Neural cell (in vitro differentiated cells): Measurements from ENCODE around the gene RECK. TPM values are rescaled to one million over a fixed set of nuclear protein-coding genes. Genes with fewer than 3 reads are reported as not detected.

Source experiments
- H2AFZ ChIP-seq: fragments of 200-600, 300-800 bp; sonication (generic), shearing (Covaris generic); 2 replicates; pipeline ENCODE4 v1.6.0; 2014; ENCODE audit warnings: low read depth, mild to moderate bottlenecking, antibody characterized with exemption, low read length, moderate library complexity
- H3F3A ChIP-seq: fragments of 200-600 bp; shearing (Covaris generic); 2 replicates; pipeline ENCODE4 v1.6.1; 2016; ENCODE audit warnings: mild to moderate bottlenecking, moderate library complexity, mixed read lengths, antibody characterized with exemption, low read length; ENCODE audit not compliant: insufficient read depth, poor library complexity, severe bottlenecking
- H3K27ac ChIP-seq: fragments of 200-600, 300-800 bp; sonication (generic), shearing (Covaris generic); 2 replicates; pipeline ENCODE4 v1.5.1; 2014; ENCODE audit warnings: mild to moderate bottlenecking, low read length, moderate library complexity
- H3K27me3 ChIP-seq: fragments of 300-800, 200-600 bp; sonication (generic), shearing (Covaris generic); 2 replicates; pipeline ENCODE4 v1.6.0; 2014; ENCODE audit warnings: mild to moderate bottlenecking, low read depth, low read length, moderate library complexity; ENCODE audit not compliant: insufficient read depth
- H3K36me3 ChIP-seq: fragments of 300-800, 200-600 bp; sonication (generic), shearing (Covaris generic); 2 replicates; pipeline ENCODE4 v1.5.1; 2014; ENCODE audit warnings: mild to moderate bottlenecking, antibody characterized with exemption, low read length, moderate library complexity; ENCODE audit not compliant: insufficient read depth
- H3K4me2 ChIP-seq: fragments of 300-800, 200-600 bp; sonication (generic), shearing (Covaris generic); 2 replicates; pipeline ENCODE4 v1.6.0; 2014; ENCODE audit warnings: mild to moderate bottlenecking, low read length
- H3K4me3 ChIP-seq: fragments of 300-800, 200-600 bp; sonication (generic), shearing (Covaris generic); 2 replicates; pipeline ENCODE4 v1.5.1; 2014; ENCODE audit warnings: mild to moderate bottlenecking, low read length, moderate library complexity
- H3K79me2 ChIP-seq: fragments of 200-600 bp; shearing (Covaris generic); replicated peaks from 2 replicates; pipeline ENCODE4 v1.6.0; 2014; ENCODE audit warnings: mild to moderate bottlenecking, low read length, moderate library complexity; ENCODE audit not compliant: insufficient read depth
- H3K9ac ChIP-seq: fragments of 300-800, 200-600 bp; sonication (generic), shearing (Covaris generic); 2 replicates; pipeline ENCODE4 v1.6.1; 2016; ENCODE audit warnings: mild to moderate bottlenecking, low read length, mixed read lengths
- H3K9me2 ChIP-seq: fragments of 200-600 bp; shearing (Covaris generic); 2 replicates; pipeline ENCODE4 v1.6.1; 2016; ENCODE audit warnings: mild to moderate bottlenecking, low read length, mixed read lengths; ENCODE audit not compliant: insufficient read depth
- H3K9me3 ChIP-seq: fragments of 200-600, 300-800 bp; sonication (generic), shearing (Covaris generic); 2 replicates; pipeline ENCODE4 v1.6.1; 2016; ENCODE audit warnings: mild to moderate bottlenecking, mixed run types, low read length, moderate library complexity, mixed read lengths
- H4K20me1 ChIP-seq: fragments of 200-600 bp; shearing (Covaris generic); 2 replicates; pipeline ENCODE4 v1.6.1; 2016; ENCODE audit warnings: mild to moderate bottlenecking, mixed run types; ENCODE audit not compliant: insufficient read depth
- EP300 ChIP-seq: fragments of 450-650 bp; conservative IDR thresholded peaks from 2 replicates; pipeline ENCODE4 v1.6.1; 2014; ENCODE audit warnings: antibody characterized with exemption, mild to moderate bottlenecking, moderate library complexity; ENCODE audit not compliant: poor library complexity, severe bottlenecking
- EZH2 ChIP-seq: fragments of 200-600, 300-800 bp; shearing (Covaris generic), sonication (generic); IDR thresholded peaks from 2 replicates; pipeline ENCODE4 v1.6.1; 2014; ENCODE audit warnings: antibody characterized with exemption, low read length, borderline replicate concordance, mild to moderate bottlenecking; ENCODE audit not compliant: insufficient read depth, poor library complexity, severe bottlenecking
- MXI1 ChIP-seq: fragments of 450-650 bp; conservative IDR thresholded peaks from 2 replicates; pipeline ENCODE4 v1.6.1; 2014; ENCODE audit warnings: antibody characterized with exemption, mild to moderate bottlenecking; ENCODE audit not compliant: poor library complexity, severe bottlenecking
- POLR2AphosphoS5 ChIP-seq: IDR thresholded peaks from 2 replicates; pipeline ENCODE4 v1.6.1; 2012
- RAD21 ChIP-seq: fragments of 450-650 bp; conservative IDR thresholded peaks from 2 replicates; pipeline ENCODE4 v1.6.1; 2014; ENCODE audit warnings: antibody characterized with exemption, mild to moderate bottlenecking, moderate library complexity
- SMC3 ChIP-seq: fragments of 450-650 bp; conservative IDR thresholded peaks from 2 replicates; pipeline ENCODE4 v1.6.1; 2014; ENCODE audit warnings: antibody characterized with exemption, mild to moderate bottlenecking, moderate library complexity; ENCODE audit not compliant: poor library complexity
- TAF1 ChIP-seq: IDR thresholded peaks from 2 replicates; pipeline ENCODE4 v1.6.1; 2012; ENCODE audit warnings: low read depth
- polyA plus RNA-seq: library from polyadenylated mRNA; depleted of rRNA; stranded (reverse); fragments of >200 nt; gene quantifications from 2 replicates; pipeline ENCODE4 v1.2.3, GENCODE V29; 2014
- TF ChIP-seq, protein P1 (sequence below): fragments of 450-650 bp; IDR thresholded peaks from 2 replicates; pipeline ENCODE4 v1.5.1; 2014; ENCODE audit warnings: antibody characterized with exemption, mild to moderate bottlenecking, moderate library complexity; ENCODE audit not compliant: poor library complexity, severe bottlenecking

The RECK gene
- polyA plus RNA-seq, 1 donor from 2014 or later = 6.9 TPM

DNA sequence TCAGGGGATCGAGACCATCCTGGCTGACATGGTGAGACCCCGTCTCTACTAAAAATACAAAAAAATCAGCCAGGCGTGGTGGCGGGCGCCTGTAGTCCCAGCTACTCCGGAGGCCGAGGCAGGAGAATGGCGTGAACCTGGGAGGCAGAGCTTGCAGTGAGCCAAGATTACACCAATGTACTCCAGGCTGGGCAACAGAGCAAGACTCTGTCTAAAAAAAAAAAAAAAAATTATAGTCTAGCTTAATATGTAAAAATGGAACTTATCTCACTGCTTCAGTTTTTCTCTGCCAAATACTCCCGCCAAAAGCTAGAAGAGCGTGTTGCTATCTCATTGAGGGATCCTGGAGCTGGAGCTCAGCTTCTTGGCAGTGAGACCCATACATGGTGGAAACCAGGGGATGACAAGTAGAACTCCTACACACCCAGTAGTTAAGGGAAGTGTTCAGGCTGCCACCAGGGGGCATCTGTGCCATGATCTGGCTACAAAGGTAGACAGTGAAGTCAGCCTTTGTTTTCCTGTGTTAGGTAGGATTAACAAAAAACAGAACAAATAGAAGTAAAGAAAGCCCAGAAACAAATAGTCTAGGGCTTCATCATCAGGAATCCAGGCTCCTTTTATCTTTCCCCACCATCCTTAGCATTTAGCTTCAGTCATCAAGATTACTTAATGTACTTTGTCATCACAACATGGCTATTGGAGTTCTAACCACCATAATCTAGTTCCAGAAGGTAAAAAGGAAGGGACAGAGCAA is 66.2 kb downstream of the RECK start:
- no peak overlapping the region for H2AFZ ChIP-seq
- H4K20me1 ChIP-seq = no peaks in the 10 kb centered on the region
- no peaks in the 10 kb centered on the region for H3K9me3 ChIP-seq
- H3K27me3 ChIP-seq = no peaks in the 10 kb centered on the region
- H3K9me2 ChIP-seq = no peaks in the 10 kb centered on the region
- H3K4me2 ChIP-seq = no peak overlapping the region
- H3K79me2 ChIP-seq = no peaks in the 10 kb centered on the region
- H3K36me3 ChIP-seq = no peaks in the 10 kb centered on the region
- H3F3A ChIP-seq = no peaks in the 10 kb centered on the region
- no peak overlapping the region for H3K27ac ChIP-seq
- H3K4me3 ChIP-seq = no peak overlapping the region
- TF ChIP-seq EZH2 (no peak), SMC3 (peak; percentile 74), POLR2AphosphoS5 (no peak), RAD21 (peak; percentile 66), EP300 (no peak), TAF1 (no peak)
- TF ChIP-seq, protein P1, sequence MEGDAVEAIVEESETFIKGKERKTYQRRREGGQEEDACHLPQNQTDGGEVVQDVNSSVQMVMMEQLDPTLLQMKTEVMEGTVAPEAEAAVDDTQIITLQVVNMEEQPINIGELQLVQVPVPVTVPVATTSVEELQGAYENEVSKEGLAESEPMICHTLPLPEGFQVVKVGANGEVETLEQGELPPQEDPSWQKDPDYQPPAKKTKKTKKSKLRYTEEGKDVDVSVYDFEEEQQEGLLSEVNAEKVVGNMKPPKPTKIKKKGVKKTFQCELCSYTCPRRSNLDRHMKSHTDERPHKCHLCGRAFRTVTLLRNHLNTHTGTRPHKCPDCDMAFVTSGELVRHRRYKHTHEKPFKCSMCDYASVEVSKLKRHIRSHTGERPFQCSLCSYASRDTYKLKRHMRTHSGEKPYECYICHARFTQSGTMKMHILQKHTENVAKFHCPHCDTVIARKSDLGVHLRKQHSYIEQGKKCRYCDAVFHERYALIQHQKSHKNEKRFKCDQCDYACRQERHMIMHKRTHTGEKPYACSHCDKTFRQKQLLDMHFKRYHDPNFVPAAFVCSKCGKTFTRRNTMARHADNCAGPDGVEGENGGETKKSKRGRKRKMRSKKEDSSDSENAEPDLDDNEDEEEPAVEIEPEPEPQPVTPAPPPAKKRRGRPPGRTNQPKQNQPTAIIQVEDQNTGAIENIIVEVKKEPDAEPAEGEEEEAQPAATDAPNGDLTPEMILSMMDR = peak; percentile 69
- no peak overlapping the region for H3K9ac ChIP-seq

DNA sequence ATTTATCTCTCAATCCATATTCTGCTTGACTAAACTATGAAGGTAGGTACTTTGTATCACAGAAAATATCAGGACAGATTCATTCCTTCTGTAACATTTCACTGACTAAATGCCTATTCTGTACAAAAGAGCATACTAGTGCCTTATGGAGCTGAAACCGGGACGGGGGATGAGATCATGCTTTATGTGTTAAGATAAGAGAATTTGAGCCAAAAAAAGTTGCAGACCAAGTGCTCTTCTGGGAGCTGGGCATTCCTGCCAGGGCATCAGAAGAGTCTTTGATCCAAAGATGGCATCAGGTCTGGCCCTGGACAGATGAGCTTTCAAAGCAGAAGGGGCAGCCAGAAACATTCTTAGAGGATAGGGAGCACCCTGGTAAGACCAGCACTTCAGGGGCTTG is 72.4 kb downstream of the RECK start:
- Histone ChIP-seq H3F3A (no peaks in the 10 kb centered on the region), H3K27me3 (no peaks in the 10 kb centered on the region), H3K4me2 (no peak overlapping the region), H3K27ac (no peak overlapping the region), H3K9me2 (no peaks in the 10 kb centered on the region), H3K9ac (no peak overlapping the region), H3K36me3 (no peaks in the 10 kb centered on the region), H3K9me3 (no peaks in the 10 kb centered on the region), H4K20me1 (no peaks in the 10 kb centered on the region), H3K4me3 (no peak overlapping the region), H3K79me2 (no peaks in the 10 kb centered on the region), H2AFZ (no peak overlapping the region)
- TF ChIP-seq RAD21 = no peak

DNA sequence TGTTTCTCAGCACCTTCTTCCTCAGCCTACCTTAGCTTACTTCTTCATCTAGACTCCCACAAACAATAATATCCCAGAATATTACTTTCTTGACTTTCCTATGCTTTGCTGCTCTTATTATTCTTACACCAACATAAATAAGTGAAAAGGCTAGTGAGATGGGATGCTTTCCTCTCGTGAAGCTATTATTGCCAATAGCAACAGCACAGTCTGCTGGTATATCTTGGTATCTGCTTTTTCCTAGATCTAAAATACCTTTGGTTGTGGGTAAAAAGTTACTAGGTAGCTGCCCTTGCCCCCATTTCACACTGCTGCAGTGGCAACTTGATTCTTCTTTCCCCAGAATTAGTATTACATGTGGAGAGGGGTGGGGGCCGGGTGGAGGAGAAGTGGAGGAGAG is 73.7 kb downstream of the RECK start:
- no peaks in the 10 kb centered on the region for H4K20me1 ChIP-seq
- H3K36me3 ChIP-seq = no peaks in the 10 kb centered on the region
- H3F3A ChIP-seq = no peaks in the 10 kb centered on the region
- no peaks in the 10 kb centered on the region for H3K27me3 ChIP-seq
- H3K4me2 ChIP-seq = no peak overlapping the region
- no peak overlapping the region for H3K9ac ChIP-seq
- no peak overlapping the region for H3K4me3 ChIP-seq
- no peaks in the 10 kb centered on the region for H3K79me2 ChIP-seq
- no peaks in the 10 kb centered on the region for H3K9me3 ChIP-seq
- no peaks in the 10 kb centered on the region for H3K9me2 ChIP-seq
- TF ChIP-seq EZH2 (no peak), MXI1 (no peak)
- TF ChIP-seq, protein P1 = peak; percentile 10
- H3K27ac ChIP-seq = no peak overlapping the region
- no peak overlapping the region for H2AFZ ChIP-seq
